Measurements from ENCODE around the gene SLC4A3. TPM values are rescaled to one million over a fixed set of nuclear protein-coding genes. Genes with fewer than 3 reads are reported as not detected.
"Not testable (repeated sequence)": the region's sequence is repeated elsewhere in the genome, so short reads cannot be mapped to it uniquely, and the experiment has no call there.

Gene SLC4A3
- total RNA-seq, 4 donors from 2014 or later, result 2.3 to 29.4 (median 3.5) TPM

DNA sequence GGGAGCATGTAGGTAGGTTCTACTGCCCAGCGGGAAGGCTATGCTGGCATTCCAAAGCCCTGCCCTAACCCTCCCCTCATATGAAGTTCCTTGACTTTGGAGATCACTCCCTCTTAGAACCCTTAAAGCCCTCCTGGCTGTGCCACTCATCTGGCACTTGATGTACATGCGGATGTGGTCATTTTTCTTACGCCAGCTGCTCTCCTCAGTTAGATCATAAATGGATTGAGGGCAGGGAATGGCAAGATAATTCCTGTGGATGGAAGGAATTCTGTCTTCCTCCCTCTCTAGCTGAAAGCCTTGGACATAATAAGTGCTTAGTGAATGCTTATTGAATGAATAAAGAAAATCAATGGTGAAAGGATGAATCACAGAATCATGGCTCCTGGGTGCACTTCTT, 51.6 kb downstream of the SLC4A3 start:
- H3K4me3 ChIP-seq, result no peak overlapping the region
- intact Hi-C loops (cut with DNase I; ENCODE audit: low total_unique reads), result no loop called here
- no peak overlapping the region for H3K27ac ChIP-seq
- no peak for DNase-seq
- H3K36me3 ChIP-seq, result no peaks in the 10 kb centered on the region
- no peak for TF ChIP-seq POLR2A (IDR thresholded peaks at IDR 0.05)
- no peak for TF ChIP-seq CTCF (IDR thresholded peaks at IDR 0.05)
- no peaks in the 10 kb centered on the region for H3K9me3 ChIP-seq
- no peaks in the 10 kb centered on the region for H3K27me3 ChIP-seq
- no peaks in the 10 kb centered on the region for H3K4me1 ChIP-seq

- no peaks in the 10 kb centered on the region for H3K36me3 ChIP-seq
- intact Hi-C loops (cut with DNase I; ENCODE audit: low total_unique reads), result no loop called here
Measured at GRCh38 chr2:219679571-219679970, 52.1 kb downstream of the SLC4A3 start.

DNA sequence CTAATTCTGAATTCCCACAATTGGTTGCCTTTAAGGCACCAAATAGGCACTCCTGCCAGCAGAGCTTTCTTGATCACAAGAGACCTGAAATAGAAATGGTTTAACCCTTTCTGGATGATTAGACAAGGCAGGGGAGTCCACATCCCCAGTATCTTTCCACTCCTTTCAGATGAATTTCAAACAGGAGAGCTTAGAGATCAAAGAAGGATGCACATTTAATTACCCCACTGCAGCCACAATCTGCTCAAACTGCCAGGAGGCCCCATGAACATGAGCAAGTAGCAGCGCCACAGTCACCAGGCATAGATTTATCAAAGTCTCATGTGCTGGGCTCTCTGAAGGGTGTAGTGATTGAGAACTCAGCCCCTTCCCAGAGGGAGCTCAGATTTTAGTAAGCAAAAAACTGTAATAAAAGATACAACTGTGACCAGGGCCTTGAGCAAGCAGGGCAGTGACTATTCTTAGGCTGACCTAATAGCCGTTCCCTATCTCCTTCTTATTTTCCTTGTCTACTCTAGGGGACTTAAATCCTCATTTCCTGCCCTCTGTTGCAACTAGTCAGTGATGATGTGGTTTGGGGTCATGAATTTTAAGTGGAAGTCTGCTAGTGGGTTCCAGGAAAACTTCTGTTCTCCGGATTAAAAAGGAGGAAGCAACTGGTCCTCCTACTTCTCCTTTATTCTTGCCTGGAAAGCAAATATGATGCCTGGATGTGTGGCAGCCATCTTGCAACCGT, 53.7 kb downstream of the SLC4A3 start:
- Histone ChIP-seq H3K27me3 (no peaks in the 10 kb centered on the region), H3K4me1 (no peaks in the 10 kb centered on the region), H3K36me3 (no peaks in the 10 kb centered on the region), H3K27ac (no peak overlapping the region), H3K4me3 (no peak overlapping the region), H3K9me3 (no peaks in the 10 kb centered on the region)
- no peak for DNase-seq
- intact Hi-C loops (cut with DNase I; ENCODE audit: low total_unique reads), result no loop called here
- TF ChIP-seq POLR2A (IDR thresholded peaks at IDR 0.05) (no peak), CTCF (IDR thresholded peaks at IDR 0.05) (no peak)

More at GRCh38 chr2:219679571-219679970, 52.1 kb downstream of the SLC4A3 start:
- TF ChIP-seq CTCF (IDR thresholded peaks at IDR 0.05) (no peak), POLR2A (IDR thresholded peaks at IDR 0.05) (no peak)
- no peak overlapping the region for H3K27ac ChIP-seq
- H3K4me1 ChIP-seq, result no peaks in the 10 kb centered on the region
- H3K9me3 ChIP-seq, result no peaks in the 10 kb centered on the region
- no peaks in the 10 kb centered on the region for H3K27me3 ChIP-seq
- no peak overlapping the region for H3K4me3 ChIP-seq
- no peak for DNase-seq

GRCh38 chr2:219681694-219682300, 54.4 kb downstream of the SLC4A3 start:
- TF ChIP-seq POLR2A (IDR thresholded peaks at IDR 0.05) (no peak), CTCF (IDR thresholded peaks at IDR 0.05) (no peak)
- DNase-seq, result no peak
- no peak overlapping the region for H3K4me3 ChIP-seq
- no peaks in the 10 kb centered on the region for H3K36me3 ChIP-seq
- H3K27ac ChIP-seq, result no peak overlapping the region
- no peaks in the 10 kb centered on the region for H3K9me3 ChIP-seq
- intact Hi-C loops (cut with DNase I; ENCODE audit: low total_unique reads), result no loop called here
- H3K4me1 ChIP-seq, result no peaks in the 10 kb centered on the region
- H3K27me3 ChIP-seq, result no peaks in the 10 kb centered on the region

DNA sequence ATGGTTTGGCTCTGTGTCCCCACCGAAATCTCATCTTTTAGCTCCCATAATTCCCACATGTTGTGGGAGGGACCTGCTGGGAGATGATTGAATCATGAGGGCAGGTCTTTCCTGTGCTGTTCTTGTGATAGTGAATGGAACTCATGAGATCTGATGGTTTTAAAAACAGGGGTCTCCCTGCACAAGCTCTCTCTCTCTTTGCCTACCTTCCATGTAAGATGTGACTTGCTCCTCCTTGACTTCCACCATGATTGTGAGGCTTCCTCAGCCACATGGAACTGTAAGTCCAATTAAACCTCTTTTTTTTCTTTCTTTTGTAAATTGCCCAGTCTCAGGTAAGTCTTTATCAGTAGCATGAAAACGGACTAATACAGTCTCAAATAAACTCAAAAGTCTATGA, 56.0 kb downstream of the SLC4A3 start:
- H3K27ac ChIP-seq; DNase-seq; H3K27me3 ChIP-seq; intact Hi-C loops (cut with DNase I; ENCODE audit: low total_unique reads); H3K36me3 ChIP-seq; H3K9me3 ChIP-seq; H3K4me1 ChIP-seq; H3K4me3 ChIP-seq: not testable (repeated sequence)

All from uterus (tissue), 4 donors.